Heart left ventricle (tissue), 16 donors: Measurements from ENCODE around the gene COPZ1. TPM values are rescaled to one million over a fixed set of nuclear protein-coding genes. Genes with fewer than 3 reads are reported as not detected.

ENCODE experiments used
- ATAC-seq, 4 donors: fragments of 200-7000 bp; cut with Tn5 transposase; one replicate each; pipeline ENCODE4 v1.9.1; 2020 to 2022; ENCODE audit warnings: moderate library complexity in 4 of 4, mild to moderate bottlenecking in 3 of 4, moderate number of reproducible peaks in 1 of 4
- DNase-seq, 5 donors: peaks; one replicate each; pipeline ENCODE4 v3.0.0-alpha.2; 2020
- H3K27ac ChIP-seq, 12 donors: fragments of 200-600 bp; sonication (generic) in 4 of 12; one replicate each; pipeline versions ENCODE4 v1.5.0 to v1.8.0; 2016 to 2022; ENCODE audit warnings: mild to moderate bottlenecking in 2 of 12
- H3K27me3 ChIP-seq, 9 donors: fragments of 200-600 bp; sonication (generic) in 2 of 9; one replicate each; pipeline versions ENCODE4 v1.5.1 to v1.8.0; 2016 to 2022; ENCODE audit warnings: mild to moderate bottlenecking in 3 of 9
- H3K36me3 ChIP-seq, 9 donors: fragments of 200-600 bp; sonication (generic) in 2 of 9; one replicate each; pipeline versions ENCODE4 v1.5.0 to v1.8.0; 2018 to 2022; ENCODE audit warnings: mild to moderate bottlenecking in 2 of 9
- H3K4me1 ChIP-seq, 12 donors: fragments of 200-600 bp; sonication (generic) in 4 of 12; one replicate each; pipeline versions ENCODE4 v1.5.0 to v1.8.0; 2016 to 2022; ENCODE audit warnings: mild to moderate bottlenecking in 3 of 12
- H3K4me3 ChIP-seq, 12 donors: fragments of 200-600 bp; sonication (generic) in 4 of 12; one replicate each; pipeline versions ENCODE4 v1.5.0 to v1.8.0; 2017 to 2022; ENCODE audit warnings: mild to moderate bottlenecking in 9 of 12, moderate library complexity in 4 of 12
- H3K9me3 ChIP-seq, 12 donors: fragments of 200-600 bp; sonication (generic) in 4 of 12; one replicate each; pipeline versions ENCODE4 v1.5.0 to v1.8.0; 2016 to 2022; ENCODE audit warnings: mild to moderate bottlenecking in 1 of 12
- POLR2A ChIP-seq, 2 donors: fragments of 450-650 bp; IDR thresholded peaks; one replicate each; pipeline ENCODE4 v1.6.1; 2017; ENCODE audit warnings: antibody characterized with exemption in 2 of 2, mild to moderate bottlenecking in 2 of 2, moderate library complexity in 2 of 2
- WGBS, 4 donors: extraction: QIAGEN DNeasy Blood & Tissue Kit in 2 of 4; methylation state at CpG; one replicate each; pipeline versions ENCODE4 v1.1.5 to v1.1.7; 2013 to 2018; 5-methylcytosine and 5-hydroxymethylcytosine counted together
- intact Hi-C, 10 donors: fragments of 100-400 bp; cut with DNase I; formaldehyde crosslinking; loops; one replicate each; pipeline versions ENCODE4 v1.11.1 to v1.14.2; 2022
- polyA plus RNA-seq, 2 donors: library from polyadenylated mRNA; stranded (reverse); fragments of 200-250 nt; gene quantifications; one replicate each; pipeline ENCODE4 v1.2.3, GENCODE V29; 2013
- total RNA-seq, 9 donors: library from RNA; depleted of rRNA in 2 of 9; stranded (reverse); fragments of >200 nt in 2 of 9; fragmentation: NEBNext Ultra II Directional in 3 of 9; extraction: Animal tissue kit (Norgen Biotek cat#: 25700) in 3 of 9; gene quantifications; one replicate each; pipeline versions ENCODE4 v1.1.0 to v1.2.4, GENCODE V29; 2016 to 2023
- TF ChIP-seq, protein P1 (sequence below), 12 donors: fragments of 200-600 bp; sonication (generic) in 4 of 12; IDR thresholded peaks; one replicate each; pipeline versions ENCODE4 v1.5.0 to v1.8.0; 2018 to 2022; ENCODE audit warnings: antibody characterized with exemption in 12 of 12, mild to moderate bottlenecking in 5 of 12
- donor health status: ischemic (EF 13 %, LVEDD 7.1; RV severe dilation, severe dysfunction).
- donor health status: healthy with polysubstance abuse.
- donor health status: DM: no; HTN: yes; CAD: no.
- donor health status: DM: no; HTN: no; CAD: no.
- donor health status: ischemic (EF 25% LVEDD 6.9; RV normal size, moderate dysfunction).
- donor health status: ischemic (EF 25% LVEDD 5.7; RV mildly dilated, moderate dysfunction).
- donor health status: healthy.
- donor health status: DM: yes; HTN: yes; CAD: no.
- donor health status: ischemic (EF 35%, LVEDD 5.7; RV mildly dilated, moderate dysfunction).
- donor health status: nonischemic (EF 11% LVEDD 7.7; RV severe dilation, severe dysfunction).
- donor health status: DM: yes; HTN: yes; CAD: no.
- donor health status: PGD.
- donor health status: ischemic (EF 29% LVEDD 5.4; RV normal size, mild dysfunction).
- donor health status: nonischemic (EF 23%, LVEDD 6.1; RV moderate dilation, normal function).

COPZ1 gene
- total and polyA plus RNA-seq, 11 donors = 77.3 to 146 (median 125) TPM

DNA sequence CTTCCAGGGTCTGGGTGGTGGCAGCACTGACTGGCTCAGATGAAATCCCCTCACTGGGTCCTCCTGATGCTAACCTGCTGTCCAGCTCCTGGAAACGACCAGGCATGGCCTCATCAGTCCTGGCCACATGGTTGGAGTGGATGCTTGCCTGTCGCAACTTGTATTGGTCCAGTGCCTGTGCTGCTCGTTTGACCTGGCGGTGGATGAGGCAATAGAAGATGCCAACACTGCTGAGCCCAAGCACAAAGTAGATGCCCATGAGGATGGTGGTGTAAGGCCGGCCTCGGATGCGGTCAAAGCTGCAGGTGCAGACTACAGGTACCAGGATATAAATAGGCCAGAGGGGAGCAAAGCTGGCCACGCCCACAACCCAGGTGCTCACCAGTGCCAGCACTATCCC is 38.1 kb downstream of the COPZ1 start:
- Histone ChIP-seq H3K9me3 (no peaks in the 10 kb centered on the region), H3K27me3 (no peaks in the 10 kb centered on the region), H3K36me3 (no peaks in the 10 kb centered on the region), H3K27ac (peak overlapping the region in 1 of 12 donors; percentile 78), H3K4me3 (peak overlapping the region in 1 of 12 donors; percentile 27), H3K4me1 (peaks cover 0 to 54% (median 9%) of the 10 kb centered on the region in 12 donors)
- DNase-seq (no peak), ATAC-seq (no peak)
- TF ChIP-seq, protein P1, sequence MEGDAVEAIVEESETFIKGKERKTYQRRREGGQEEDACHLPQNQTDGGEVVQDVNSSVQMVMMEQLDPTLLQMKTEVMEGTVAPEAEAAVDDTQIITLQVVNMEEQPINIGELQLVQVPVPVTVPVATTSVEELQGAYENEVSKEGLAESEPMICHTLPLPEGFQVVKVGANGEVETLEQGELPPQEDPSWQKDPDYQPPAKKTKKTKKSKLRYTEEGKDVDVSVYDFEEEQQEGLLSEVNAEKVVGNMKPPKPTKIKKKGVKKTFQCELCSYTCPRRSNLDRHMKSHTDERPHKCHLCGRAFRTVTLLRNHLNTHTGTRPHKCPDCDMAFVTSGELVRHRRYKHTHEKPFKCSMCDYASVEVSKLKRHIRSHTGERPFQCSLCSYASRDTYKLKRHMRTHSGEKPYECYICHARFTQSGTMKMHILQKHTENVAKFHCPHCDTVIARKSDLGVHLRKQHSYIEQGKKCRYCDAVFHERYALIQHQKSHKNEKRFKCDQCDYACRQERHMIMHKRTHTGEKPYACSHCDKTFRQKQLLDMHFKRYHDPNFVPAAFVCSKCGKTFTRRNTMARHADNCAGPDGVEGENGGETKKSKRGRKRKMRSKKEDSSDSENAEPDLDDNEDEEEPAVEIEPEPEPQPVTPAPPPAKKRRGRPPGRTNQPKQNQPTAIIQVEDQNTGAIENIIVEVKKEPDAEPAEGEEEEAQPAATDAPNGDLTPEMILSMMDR (IDR thresholded peaks at IDR 0.05) = no peak
- no peak for TF ChIP-seq POLR2A (IDR thresholded peaks at IDR 0.05)
- 80 to 93% (median 85%) methylated on average over 8 of the region's 8 CpGs for WGBS, 4 donors
- intact Hi-C loops = loop anchor here in 5 of 10 donors (5.0 to 10.0 kb wide), 4 partner anchors 68 to 141 kb away; no protein-coding TSS in a partner anchor

DNA sequence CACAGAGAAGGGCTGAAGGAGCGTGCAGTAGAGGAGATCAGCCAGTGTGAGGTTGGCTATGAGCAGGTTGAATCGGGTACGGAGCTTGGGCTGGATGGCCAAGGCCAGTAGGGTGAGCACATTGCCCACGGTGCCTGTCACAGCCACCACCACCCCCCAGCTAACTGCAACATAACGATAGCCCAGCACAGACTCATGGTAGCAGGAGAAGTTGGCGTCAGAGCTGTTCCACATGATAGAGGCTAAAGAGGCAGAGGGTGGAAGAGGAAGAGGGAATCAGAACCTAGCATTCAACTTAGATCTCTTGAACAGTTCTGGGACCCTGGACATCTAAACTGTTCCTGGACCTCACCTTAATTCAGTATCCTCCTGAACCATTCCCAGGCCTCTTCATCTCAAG is 38.7 kb downstream of the COPZ1 start:
- WGBS, 4 donors = 76 to 83% (median 81%) methylated on average over 6 of the region's 6 CpGs

GRCh38 chr12:54364413-54364812 is 39.5 kb downstream of the COPZ1 start, which contains the start of gene GPR84:
TSS of gene GPR84 (minus strand) at chr12:54364486. CDS start at chr12:54363851, 635 bp downstream.
- ATAC-seq (peak in 1 of 4 donors; percentile 4), DNase-seq (no peak)
- 60 to 74% (median 73%) methylated on average over 4 of the region's 4 CpGs for whole genome bisulfite sequencing, 4 donors
- intact Hi-C loops = loop anchor here in 5 of 10 donors (2.0 to 10.0 kb wide), 5 partner anchors 70 to 142 kb away; no protein-coding TSS in a partner anchor
- no peak for TF ChIP-seq POLR2A (IDR thresholded peaks at IDR 0.05)
- TF ChIP-seq, protein P1 (IDR thresholded peaks at IDR 0.05) = no peak
- Histone ChIP-seq H3K9me3 (no peaks in the 10 kb centered on the region), H3K4me3 (peak within 1 kb of the TSS in 1 of 12 donors; percentile 27), H3K4me1 (peaks cover 0 to 61% (median 12%) of the 10 kb centered on the region in 12 donors), H3K36me3 (no peaks in the 10 kb centered on the region), H3K27ac (peak within 1 kb of the TSS in 2 of 12 donors; percentile 13 to 78), H3K27me3 (no peaks in the 10 kb centered on the region)

More for the DNA sequence above, 38.7 kb downstream of the COPZ1 start:
- Histone ChIP-seq H3K4me3 (peak overlapping the region in 1 of 12 donors; percentile 27), H3K27ac (peak overlapping the region in 2 of 12 donors; percentile 13 to 78), H3K4me1 (peaks cover 0 to 54% (median 9%) of the 10 kb centered on the region in 12 donors), H3K9me3 (no peaks in the 10 kb centered on the region), H3K27me3 (no peaks in the 10 kb centered on the region), H3K36me3 (no peaks in the 10 kb centered on the region)
- ATAC-seq (no peak), DNase-seq (no peak)
- TF ChIP-seq POLR2A (IDR thresholded peaks at IDR 0.05) = no peak
- TF ChIP-seq, protein P1 (IDR thresholded peaks at IDR 0.05) = no peak
- intact Hi-C loops = loop anchor here in 5 of 10 donors (2.0 to 10.0 kb wide), 5 partner anchors 69 to 141 kb away; no protein-coding TSS in a partner anchor

GRCh38 chr12:54368025-54368708 is 43.2 kb downstream of the COPZ1 start:
- DNase-seq (no peak), ATAC-seq (no peak)
- Histone ChIP-seq H3K36me3 (peaks cover 0 to 4% (median 0%) of the 10 kb centered on the region in 9 donors), H3K27me3 (no peaks in the 10 kb centered on the region), H3K4me1 (peaks cover 0 to 71% (median 35%) of the 10 kb centered on the region in 12 donors), H3K9me3 (no peaks in the 10 kb centered on the region), H3K4me3 (peak overlapping the region in 8 of 12 donors; percentile 32 to 62 (median 54)), H3K27ac (peak overlapping the region in 9 of 12 donors; percentile 4 to 83 (median 68))
- 21 to 40% (median 28%) methylated on average over 5 of the region's 5 CpGs for WGBS, 4 donors
- intact Hi-C loops = loop anchor here in 4 of 10 donors (5.0 to 10.0 kb wide), 4 partner anchors 41 to 151 kb away; partner anchors contain the start of gene COPZ1 (in 2 of the 4)
- TF ChIP-seq, protein P1 (IDR thresholded peaks at IDR 0.05) = no peak
- no peak for TF ChIP-seq POLR2A (IDR thresholded peaks at IDR 0.05)
